KBM-7 (cell line): Measurements from ENCODE around the gene IKZF1.

Experiments used
- DNase-seq: peaks from one replicate; pipeline ENCODE4 v3.0.0-alpha.2; 2015
- in situ Hi-C: fragments of 300-500 bp; cut with MboI; formaldehyde crosslinking; loops from 2 replicates; pipeline ENCODE4 v1.14.3; 2020; ENCODE audit warnings: low sequenced_read_pairs, low pct_unique_long_range_greater_than_20kb, mixed read lengths

The IKZF1 gene

DNA sequence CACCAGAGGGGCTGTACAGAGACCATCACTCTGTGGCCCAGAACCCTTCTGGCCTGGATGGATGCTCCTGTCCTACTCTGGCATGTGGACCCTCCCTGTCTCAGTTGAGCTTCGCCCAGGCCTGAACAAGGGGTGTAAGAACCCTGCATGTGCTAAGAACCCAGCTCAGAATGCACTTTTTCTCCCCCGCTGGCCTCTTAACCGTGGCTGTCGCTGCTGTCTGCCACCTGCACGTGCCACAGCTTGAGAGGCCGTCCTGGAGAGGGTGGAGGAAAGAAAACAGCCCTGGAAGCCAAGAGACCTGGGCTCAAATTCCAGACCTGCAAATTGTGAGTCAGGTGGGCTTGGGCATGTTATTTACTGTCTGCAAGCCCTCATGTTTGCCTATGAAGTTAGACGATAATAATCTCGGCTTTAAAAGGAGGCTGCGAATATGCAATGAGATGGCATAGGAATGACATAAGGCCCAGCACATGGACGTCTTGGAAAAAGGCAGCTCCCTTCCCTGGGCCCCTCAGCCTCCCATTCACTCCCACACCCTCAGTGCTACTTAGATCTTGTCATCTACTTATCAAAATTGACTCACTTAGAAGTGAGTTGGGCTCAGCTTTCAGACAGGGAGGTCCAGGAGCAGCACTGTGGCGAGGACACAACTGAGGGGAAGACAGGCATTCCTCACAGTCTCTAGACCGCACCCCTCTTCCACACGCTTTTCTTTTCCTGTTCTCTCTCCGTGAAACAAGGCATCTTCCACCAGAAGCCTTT lies 114.2 kb downstream of the IKZF1 start:
- in situ Hi-C loops: no loop called here
- DNase-seq: no peak

DNA sequence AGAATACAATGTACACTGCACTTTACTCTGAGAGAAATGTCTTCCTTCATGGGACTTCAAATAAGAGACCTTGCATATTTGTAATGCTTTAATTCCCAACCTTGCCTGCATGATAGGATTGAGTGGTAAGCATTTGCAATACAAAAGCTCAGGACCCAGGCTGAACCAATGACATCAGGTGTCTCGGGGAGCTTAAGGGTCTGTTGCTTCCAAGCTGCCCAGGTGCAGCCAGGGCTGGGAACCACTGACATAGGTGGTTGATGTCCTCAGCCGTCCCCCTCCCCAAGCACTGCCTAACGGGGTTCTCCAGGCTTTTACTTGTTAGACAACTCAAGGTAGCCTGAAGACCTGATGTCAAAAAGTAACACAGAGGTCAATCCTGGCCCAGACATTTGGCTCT lies 116.5 kb downstream of the IKZF1 start:
- in situ Hi-C loops: no loop called here

DNA sequence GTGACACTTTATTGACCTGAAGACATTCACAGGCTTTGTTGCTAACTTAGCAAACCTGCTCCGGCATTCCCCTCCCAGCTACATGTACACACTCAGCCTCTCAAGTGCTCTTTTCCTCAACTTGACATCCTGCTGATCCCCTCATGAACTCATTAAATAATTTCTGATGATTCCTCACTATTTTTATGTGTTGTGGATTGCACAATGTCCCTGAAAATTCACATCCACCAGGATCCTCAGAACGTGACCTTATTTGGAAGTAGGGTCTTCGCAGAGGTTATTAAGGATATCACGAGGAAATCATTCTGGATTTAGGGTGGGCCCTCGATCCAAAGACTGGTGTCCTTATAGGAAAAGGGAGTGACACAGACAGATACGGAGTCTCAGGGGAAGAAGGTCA lies 118.3 kb downstream of the IKZF1 start:
- in situ Hi-C loops: no loop called here
- no peak for DNase-seq

More for the DNA sequence above, 116.5 kb downstream of the IKZF1 start:
- DNase-seq: no peak

DNA sequence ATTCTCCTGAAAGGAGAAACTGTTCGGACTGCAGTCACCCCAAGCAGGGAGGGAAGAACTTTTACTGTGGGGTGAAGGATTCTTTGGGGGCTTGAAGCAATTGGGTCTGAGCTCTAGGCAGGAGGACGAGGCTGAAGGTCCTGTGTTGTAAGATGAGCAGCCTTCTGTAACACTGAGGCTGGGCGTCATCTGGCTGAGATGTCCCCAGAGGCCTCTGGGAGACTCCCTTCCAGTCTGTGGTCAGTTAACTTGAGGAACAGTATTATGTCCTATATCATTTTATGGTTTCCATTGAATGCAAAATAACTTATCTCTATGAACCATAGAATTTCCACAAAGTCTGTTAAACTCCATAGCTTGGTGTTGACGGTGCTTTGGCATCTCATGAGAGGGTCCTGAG lies 119.3 kb downstream of the IKZF1 start:
- in situ Hi-C loops: no loop called here
- DNase-seq: no peak

DNA sequence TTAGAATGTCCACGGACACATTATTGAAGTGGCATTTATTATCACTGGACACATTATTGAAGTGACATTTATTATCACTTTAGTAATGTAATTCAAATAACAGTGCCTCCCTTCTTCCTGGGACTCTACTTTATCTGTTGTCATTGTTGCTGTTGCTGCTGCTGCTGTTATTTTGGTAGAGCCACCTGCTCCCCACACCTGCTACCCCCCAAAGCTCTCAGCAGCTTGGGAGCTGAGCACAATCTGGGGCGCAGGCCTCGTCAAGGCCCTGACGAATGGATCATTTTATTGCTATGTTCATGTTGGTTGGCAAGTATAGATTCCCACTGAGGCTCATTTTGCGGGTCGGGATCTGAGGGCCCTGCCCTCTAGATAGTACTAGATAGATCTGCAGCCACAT lies 120.8 kb downstream of the IKZF1 start:
- DNase-seq: no peak
- in situ Hi-C loops: no loop called here

DNA sequence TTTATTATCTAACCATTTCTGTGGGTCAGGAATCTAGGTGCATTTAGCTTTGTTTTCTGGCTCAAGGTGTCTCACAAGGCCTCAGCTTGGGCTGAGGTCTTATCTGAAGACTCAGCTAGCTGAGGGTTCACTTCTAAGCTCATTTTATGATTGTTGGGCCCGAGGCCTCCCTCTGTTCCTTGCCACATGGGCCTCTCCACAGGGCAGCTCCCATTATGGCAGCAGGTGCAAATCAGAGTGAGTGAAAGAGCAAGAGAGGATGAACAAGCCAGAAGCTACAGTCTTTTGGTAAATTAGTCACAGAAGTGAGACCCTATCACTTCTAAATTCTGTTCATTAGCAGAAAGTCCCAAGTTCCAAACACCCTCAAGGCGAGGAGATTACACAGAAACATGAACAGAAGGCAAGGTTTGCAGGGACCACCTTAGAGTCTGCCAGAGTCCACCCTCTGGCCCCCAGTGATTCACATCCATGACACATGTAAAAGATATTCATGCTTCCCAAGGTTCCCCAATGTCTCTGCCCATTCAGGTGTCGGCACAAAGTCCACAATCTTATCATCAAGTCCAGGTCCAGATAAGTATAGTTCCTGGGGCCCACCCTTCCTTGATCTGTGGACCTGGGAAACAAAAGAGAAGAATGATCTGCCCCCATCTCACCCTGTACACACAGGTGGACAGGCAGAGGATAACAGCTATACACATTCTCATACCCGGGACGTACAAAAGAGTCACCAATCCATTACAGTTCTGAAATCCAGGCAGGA lies 121.9 kb downstream of the IKZF1 start:
- no peak for DNase-seq
- in situ Hi-C loops: no loop called here

DNA sequence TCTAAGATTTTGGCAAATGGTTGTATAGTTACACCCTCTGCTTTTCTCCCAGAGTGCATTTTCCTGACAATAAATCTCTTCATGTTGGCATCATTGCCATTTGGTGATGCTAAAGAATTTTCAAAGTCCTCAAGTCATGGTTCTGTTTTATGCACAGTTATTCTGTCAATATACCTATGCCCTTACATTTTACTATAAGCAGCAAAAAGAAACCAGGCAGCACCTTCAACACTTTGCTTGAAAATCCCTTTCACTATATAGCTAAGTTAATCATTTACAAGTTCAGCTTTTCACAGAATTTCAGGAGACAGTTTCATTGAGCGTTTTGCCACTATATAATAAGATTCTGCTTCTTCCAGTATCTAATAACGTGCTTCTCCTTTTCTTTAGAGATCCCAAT lies 123.0 kb downstream of the IKZF1 start:
- in situ Hi-C loops: no loop called here
- no peak for DNase-seq

DNA sequence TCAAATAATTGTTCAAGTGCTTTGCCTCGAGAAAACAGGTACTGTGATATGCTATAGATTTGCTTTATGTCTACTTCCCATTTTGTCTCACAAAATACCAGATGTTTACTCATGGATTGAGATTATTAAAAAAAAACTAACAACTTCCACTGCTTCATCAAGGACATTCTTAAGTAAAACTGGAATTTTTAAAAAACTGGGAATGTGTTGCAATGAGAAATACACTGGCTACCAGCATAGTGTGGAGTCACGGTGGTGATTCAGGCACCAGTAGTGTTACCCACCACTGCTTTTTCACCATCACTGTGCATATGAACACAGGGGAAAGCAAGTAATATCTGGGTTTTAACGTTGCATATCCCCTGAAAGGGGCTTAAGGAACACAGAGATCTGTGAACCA lies 124.4 kb downstream of the IKZF1 start:
- DNase-seq: no peak
- in situ Hi-C loops: no loop called here

DNA sequence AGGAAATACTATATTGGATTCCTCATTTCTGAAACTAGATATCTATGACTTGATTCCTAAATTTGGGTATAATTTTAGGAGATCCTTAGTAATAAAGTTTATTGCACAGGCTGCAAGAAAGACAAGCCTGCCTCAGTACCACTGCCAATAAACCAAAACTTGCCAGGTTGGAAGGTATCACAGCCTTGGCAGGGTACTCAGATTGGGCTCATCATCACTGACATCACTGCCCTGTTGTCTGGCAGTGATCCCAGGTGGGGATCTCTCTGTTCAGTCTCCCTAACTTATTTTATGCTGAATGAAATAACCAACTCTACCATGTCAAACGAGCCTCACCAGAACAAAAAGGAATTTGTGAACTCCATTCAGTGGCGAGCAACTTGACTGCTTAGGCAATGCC lies 126.8 kb downstream of the IKZF1 start:
- in situ Hi-C loops: no loop called here
- DNase-seq: no peak

DNA sequence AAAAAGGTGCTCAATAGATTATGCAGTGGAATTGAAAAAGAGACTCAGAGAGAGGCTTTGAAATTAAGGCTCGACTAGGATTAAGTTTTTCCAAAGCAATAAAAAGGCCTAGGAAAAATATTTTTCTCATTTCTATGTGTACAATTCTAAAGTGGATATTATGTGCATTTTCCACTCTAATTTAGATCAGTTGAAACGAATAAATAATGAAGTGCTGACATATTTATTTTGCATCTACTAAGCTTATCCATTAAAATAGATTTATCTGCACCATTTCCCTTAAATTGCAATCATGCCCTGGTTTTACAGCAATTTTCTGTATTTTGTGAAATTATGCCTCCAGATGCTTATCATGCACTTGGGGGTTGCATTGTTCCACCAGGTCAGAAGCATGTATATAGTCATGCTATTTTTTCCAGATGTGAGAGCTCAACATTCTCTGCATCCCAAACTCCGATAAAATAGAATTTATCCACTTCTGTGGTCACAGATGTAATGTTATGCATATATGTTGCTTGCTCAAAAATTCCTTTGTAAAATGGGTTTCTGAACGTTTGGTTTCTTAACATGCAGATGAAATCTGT lies 127.3 kb downstream of the IKZF1 start:
- in situ Hi-C loops: no loop called here
- no peak for DNase-seq

DNA sequence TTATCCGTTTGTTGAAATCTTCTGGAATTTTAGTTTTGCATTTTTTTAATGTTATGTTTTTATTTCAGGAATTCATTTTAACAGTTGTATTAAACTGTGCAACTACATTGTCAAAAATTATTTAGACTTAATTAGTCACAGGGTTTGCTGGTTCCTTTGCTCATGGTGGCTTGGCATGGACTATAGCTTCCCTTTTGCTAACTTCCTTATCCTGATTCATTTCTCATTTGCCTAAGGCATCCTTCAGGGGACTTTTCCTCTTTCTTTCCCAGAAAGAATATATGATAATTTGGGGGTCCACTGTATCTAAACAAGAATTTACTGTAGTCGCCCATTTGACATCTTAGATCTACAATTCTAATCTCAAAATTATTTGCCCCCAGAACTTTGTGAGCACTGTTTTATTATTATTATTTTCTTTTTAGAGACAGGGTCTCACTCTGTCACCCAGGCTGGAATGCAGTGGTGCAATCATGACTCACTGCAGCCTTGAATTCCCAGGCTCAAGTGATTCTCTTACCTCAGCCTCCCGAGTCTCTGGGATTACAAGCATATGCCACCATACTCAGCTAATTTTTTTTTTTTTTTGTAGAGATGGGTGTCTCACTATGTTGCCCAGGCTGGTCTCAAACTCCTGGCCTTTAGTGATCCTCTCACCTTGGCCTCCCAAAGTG lies 131.8 kb downstream of the IKZF1 start:
- in situ Hi-C loops: no loop called here
- no peak for DNase-seq

DNA sequence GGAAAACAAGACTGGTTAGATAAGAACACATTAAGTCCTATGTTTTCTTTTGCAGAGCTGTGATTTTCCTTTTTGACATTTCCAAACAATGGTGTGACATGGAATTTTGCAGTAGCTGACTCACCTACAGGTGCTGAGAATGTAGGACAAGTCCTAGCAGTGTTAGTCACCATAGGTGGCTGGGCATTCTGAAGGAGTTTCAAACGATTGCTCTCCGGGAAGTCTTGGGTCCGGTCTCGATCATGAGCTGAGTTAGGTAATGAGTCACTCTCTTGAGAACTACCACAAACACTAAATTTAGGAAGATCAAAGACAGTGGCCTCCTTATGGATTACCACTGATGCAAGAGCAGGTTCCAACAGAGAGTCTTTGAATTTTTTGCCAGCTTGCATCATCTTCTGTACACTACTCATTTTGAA lies 142.0 kb downstream of the IKZF1 start:
- in situ Hi-C loops: no loop called here
- DNase-seq: no peak

DNA sequence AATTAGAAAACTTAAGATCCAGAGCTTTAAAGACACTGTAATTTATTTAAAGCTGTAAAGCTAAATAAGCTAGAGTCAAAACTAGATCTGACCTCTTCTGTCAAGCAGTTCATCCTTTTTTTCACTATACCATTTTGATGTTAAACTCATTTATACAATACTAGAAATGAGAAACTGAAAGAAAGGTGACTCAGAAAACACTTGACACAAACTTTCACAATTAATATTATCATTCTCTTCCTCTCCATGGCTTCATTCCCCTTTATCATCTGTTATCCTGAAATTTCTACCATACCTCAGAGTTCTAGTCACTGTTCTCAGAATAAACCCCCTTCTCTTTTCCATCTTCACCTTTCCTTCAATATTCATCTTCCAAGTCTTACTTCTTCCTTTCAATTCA lies 144.3 kb downstream of the IKZF1 start:
- no peak for DNase-seq
- in situ Hi-C loops: no loop called here

DNA sequence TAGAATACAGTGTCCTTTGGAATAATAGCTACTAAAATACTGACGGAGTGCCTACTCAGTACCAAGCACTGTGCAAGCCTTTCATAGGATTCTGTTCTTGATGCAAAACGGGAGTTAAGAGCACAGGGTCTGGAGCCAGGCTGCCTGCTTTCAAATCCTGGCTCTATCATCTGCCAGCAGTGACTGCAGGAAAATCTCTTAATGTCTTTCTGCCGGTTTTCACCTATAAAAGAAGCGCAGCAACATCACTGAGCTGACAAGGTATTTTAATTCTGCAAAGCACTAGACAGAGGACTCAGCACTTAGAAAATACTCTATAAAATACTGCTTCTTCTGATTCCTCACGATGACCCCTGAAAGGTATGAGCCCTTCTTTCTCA lies 145.0 kb downstream of the IKZF1 start:
- in situ Hi-C loops: no loop called here
- no peak for DNase-seq

DNA sequence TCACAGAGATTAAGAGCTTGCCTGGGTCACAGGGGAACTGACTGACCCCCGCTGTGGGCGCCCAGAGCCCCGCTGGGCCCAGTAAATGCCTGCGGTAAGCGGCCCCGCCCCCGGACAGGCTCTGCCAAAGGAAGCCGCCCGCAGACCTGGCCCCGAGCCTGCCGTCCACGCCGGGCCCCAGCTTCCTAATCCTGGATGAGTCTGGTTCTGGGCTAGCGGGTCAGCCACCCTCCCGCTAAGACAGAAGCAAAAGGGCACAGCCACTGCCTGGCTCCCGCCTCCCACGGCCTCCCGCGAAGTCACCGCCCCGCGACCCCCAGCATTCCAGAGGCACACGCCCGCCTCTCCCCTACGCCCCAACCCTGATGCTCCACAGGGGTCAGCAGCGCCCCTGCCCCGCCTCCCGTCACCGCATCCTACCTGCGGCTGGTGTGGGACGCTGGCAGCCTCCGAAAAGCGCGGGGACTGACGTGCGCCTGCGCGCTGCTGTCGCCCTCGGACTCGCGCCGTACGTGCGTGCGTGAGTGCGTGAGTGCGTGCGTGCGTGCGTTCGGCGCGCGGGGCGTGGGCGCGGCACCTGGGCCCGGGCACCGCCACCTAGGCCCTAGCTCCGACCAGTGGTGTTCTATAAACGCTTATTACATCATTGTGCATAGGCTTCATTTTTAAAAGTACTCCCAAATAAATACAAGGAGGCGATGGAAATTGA lies 145.5 kb downstream of the IKZF1 start, which contains the start of gene FIGNL1:
FIGNL1 (minus strand) TSS at position 470 of the 709 bp plus-strand sequence. CDS start 3,063 bp downstream, outside the sequence.
- DNase-seq: peak; percentile 82
- in situ Hi-C loops: no loop called here

DNA sequence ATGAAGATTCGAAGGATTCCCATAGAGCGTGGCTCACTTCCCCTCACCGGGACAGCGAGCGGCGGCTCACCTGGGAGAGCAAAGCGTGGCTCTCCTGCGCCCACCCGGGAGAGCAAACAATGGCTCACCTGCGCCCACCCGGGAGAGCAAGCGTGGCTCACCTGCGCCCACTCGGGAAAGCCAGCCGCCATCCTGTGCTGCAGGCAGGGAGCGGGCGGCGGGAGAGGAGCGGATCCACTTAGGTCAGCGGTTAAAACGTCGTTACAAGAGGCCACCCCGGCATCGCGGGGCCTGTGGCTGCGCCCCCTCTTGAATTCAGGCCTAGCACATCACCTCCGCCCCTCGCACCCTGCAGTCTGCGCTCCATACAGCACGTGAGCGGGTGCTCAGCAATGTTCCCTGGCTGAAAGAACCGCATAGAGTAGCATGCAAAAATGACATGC lies 146.1 kb downstream of the IKZF1 start:
- in situ Hi-C loops: no loop called here
- no peak for DNase-seq
